Measurements from ENCODE around the gene PACS2.
"Not testable (repeated sequence)": the region's sequence is repeated elsewhere in the genome, so short reads cannot be mapped to it uniquely, and the experiment has no call there.

The PACS2 gene

GRCh38 chr14:105350450-105351244, 36.1 kb downstream of the PACS2 start:
- DNase-seq (ENCODE audit: low read depth in 2 of 2): no peak

GRCh38 chr14:105351410-105351809, 36.9 kb downstream of the PACS2 start:
- no peak for DNase-seq (ENCODE audit: low read depth in 2 of 2)

- DNase-seq (ENCODE audit: low read depth in 2 of 2): peak; percentile 57 to 58
These were observed 37.6 kb downstream of the PACS2 start for GRCh38 chr14:105351920-105352851.

- DNase-seq (ENCODE audit: low read depth in 2 of 2): no peak
These were observed 38.6 kb downstream of the PACS2 start for GRCh38 chr14:105353136-105353535.

- DNase-seq (ENCODE audit: low read depth in 2 of 2): no peak
These were observed 40.0 kb downstream of the PACS2 start for GRCh38 chr14:105354541-105354940.

DNA sequence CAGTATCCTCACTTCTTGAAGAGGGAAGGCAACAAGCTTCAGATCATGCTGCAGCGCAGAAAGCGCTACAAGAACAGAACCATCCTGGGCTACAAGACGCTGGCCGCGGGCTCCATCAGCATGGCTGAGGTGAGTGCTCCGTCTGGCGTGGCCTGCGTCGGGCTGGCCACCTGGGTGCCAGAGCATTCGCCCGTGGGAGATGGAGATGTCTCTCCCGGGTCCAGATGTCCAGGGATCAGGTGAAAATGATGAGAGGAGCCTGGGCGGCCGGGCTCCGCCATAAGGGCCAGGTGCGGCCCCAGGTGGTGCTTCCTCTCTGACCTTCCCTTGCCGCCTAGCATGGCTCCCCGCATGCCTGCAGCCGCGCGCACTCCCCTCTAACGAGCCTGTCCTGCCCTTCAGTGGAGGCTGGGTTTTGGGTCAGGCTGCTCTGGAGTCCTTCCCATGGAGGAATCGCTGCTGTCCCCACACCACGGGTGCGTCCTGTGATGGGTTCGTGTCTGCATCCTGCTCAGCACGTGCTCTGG, 40.6 kb downstream of the PACS2 start:
- DNase-seq (ENCODE audit: low read depth in 2 of 2): no peak

GRCh38 chr14:105355850-105356604, 41.5 kb downstream of the PACS2 start:
- no peak for DNase-seq (ENCODE audit: low read depth in 2 of 2)

- no peak for DNase-seq (ENCODE audit: low read depth in 2 of 2)
These were observed 42.4 kb downstream of the PACS2 start for GRCh38 chr14:105356927-105357326.

- DNase-seq (ENCODE audit: low read depth in 2 of 2): no peak
These were observed 43.1 kb downstream of the PACS2 start for GRCh38 chr14:105357626-105358025.

DNA sequence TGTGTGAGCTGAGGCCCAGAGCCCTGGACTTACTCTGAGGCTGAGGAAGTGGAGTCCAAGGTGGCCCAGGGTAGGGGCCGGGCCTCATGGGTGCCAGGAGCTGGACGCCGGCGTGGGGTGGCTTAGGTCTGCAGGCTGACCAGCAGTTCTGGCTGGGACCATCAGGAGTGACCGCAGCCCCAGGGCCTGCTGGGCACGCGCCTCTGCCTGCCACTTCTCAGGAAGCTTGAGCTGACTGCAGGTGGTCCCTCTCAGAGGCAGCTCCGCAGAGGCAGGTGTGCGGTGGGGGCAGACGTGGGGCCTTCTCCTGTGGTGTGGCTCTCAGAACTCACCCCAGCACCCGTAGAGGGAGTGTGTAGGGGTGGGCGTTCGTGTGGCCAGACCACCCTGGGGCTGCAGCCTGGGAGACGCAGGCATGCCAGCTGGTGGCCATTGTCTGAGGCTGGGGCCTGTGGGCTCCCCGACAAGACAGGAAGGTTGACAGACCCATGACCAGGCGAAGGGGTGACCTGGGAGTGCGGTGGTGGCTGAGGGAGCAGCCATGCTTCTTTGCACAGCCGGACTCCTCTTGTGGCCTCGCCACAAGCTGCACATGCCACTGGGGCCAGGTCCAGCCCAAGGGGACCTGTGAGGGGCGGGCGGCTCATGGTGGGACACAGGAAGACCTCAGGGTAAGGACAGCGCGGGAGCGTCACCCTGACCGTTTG, 43.7 kb downstream of the PACS2 start:
- no peak for DNase-seq (ENCODE audit: low read depth in 2 of 2)

DNA sequence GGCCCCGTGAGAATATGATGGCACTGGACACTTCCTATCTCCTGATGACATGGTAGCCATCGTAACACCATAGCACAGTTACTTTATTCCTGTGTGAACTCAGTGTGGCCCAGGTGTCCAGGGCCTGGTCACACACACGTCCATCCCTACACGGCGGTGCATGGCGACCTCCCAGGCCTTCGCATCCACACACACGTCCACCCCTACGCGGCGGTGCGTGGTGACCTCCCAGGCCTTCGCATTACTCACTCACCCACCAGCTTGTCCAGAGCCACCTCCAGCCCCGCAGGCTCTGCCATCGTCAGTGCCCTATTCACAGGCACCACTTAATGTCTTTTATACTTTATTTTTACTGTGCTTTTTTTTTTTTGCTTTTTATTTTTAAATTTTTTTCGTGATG, 44.4 kb downstream of the PACS2 start:
- DNase-seq (ENCODE audit: low read depth in 2 of 2): no peak

GRCh38 chr14:105361412-105361811, 46.9 kb downstream of the PACS2 start:
- DNase-seq (ENCODE audit: low read depth in 2 of 2): not testable (repeated sequence)

GRCh38 chr14:105363847-105364708, 49.5 kb downstream of the PACS2 start:
- peak; percentile 16 to 18 for DNase-seq (ENCODE audit: low read depth in 2 of 2)

GRCh38 chr14:105365101-105365500, 50.6 kb downstream of the PACS2 start:
- DNase-seq (ENCODE audit: low read depth in 2 of 2): no peak

DNA sequence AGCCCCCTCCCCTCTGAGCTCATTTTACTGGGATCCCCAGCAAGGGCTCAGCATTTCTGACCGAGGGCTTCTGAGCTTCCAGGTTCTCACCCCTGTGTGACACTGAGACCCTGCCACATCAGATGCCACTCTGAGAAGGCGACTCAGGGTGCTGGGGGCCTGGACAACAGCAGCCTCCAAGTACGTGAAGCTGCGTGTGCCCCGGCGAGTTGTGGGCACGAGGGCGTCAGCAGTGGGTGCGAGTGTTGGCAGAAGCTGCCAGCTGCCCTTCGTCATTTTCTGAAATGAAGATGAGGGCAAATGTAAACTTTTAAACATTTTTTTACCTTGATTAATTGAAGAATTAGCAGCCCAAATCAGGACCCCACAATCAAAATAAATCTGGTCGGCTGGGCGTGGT, 51.1 kb downstream of the PACS2 start:
- DNase-seq (ENCODE audit: low read depth in 2 of 2): no peak

DNA sequence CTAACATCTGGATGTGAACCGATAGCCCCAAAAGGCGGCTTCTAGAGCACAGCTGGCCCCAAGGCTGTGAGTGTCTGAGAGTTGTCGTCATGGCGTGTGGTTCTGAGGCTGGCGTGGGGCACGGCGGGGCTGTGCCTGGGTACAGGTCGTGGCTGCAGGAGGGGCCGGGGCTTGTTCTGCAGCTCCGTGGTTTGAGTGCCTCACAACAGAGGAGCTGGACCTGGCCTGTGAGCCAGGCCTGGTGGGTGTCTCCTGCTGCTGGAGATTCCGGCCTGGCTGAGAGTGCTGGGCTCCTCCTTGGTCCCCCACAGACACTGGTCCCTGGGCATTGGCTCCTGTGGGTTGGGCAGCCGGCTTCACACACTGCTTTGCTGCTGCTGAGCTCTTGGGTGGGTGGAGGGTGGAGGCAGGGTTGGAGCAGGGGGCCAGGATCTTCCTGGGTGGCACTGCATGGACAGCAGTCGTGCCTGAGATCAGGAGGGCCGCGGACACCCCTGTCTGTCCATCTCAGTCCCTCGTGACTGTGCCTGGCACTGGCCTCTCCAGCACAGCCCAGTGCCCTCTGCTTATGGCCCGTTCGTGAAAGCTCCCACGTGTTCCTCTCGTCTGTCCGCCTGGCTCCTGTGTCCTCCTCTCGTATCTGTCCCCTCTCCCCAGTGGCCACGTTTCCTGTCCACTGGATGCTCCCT, 52.0 kb downstream of the PACS2 start:
- no peak for DNase-seq (ENCODE audit: low read depth in 2 of 2)

DNA sequence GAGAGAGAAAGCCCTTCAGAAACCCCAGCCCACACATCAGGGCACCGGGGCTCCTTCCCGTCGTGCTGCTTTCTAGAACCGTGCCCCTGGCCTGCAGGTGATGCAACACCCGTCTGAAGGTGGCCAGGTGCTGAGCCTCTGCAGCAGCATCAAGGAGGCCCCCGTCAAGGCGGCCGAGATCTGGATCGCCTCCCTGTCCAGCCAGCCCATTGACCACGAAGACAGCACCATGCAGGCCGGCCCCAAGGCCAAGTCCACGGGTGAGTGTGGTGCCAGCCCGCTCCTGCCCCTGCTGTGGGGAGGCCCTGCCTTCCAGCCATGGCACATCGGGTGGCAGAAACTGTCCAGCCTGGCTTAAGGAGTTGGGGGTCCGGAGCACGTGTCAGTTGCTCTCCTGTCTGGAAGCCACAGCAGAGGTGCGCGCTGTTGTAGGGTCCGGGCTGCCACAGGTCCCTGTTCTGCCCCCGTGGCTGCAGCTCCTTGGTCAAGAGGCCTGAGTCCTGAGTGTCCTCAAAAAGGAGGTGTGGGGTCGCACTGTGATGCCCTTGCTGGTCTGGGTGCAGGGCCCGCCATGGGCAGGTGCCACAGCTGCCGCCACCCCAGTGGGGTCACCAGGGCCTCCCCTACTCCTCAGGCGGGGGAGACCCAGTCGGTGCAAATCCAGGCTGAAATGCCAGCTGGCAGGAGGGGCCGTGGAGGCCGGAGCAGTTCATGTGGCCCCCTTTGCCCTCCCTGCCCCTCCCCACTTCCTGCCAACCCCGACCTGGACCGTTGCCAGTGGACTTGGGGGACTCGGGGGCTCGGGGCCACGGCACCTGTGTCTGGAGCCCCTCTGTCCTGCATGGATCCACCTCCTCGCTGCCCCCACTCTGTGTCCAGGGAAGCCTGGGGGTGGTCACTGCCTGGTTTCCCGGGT, 52.8 kb downstream of the PACS2 start:
- no peak for DNase-seq (ENCODE audit: low read depth in 2 of 2)

DNA sequence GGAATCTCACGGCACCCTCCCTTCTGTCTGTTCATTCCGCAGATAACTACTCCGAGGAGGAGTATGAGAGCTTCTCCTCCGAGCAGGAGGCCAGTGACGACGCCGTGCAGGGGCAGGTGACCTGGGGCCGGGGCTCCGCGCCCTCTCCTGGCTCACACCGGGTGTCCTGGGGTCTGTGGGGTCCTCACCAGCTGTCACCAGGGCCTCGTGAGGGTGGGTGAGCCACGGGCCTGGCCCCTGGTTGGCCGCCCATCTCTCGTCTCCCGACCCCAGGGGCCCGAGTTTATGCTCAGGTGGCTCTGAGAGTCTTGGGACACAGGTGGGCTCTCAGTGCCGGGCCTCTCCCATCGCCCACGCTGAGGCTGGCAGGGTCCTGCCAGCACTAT, 53.5 kb downstream of the PACS2 start:
- no peak for DNase-seq (ENCODE audit: low read depth in 2 of 2)

DNA sequence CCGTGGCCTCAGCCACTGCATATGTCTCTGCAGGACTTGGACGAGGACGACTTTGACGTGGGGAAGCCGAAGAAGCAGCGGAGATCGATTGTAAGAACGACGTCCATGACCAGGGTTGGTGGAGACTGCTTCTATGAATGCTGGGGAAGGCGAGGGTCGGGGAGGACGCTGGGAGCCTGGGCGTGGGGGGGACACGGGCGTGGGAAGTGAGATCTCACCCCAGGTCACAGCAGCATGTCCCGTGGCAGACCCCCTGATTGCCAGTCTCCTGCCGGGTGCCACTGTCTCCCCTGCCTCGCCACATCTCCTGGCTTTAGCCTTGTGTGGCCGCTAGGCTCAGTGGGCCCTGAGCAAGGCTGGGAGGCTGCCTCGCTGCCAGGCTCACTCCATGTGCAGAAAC, 53.9 kb downstream of the PACS2 start:
- no peak for DNase-seq (ENCODE audit: low read depth in 2 of 2)
